Measurements from ENCODE around the gene LRP8. TPM values are rescaled to one million over a fixed set of nuclear protein-coding genes. Genes with fewer than 3 reads are reported as not detected.

The LRP8 gene
- total and polyA plus RNA-seq, 2 experiments from 2014 or later: 2.4 to 2.7 TPM

DNA sequence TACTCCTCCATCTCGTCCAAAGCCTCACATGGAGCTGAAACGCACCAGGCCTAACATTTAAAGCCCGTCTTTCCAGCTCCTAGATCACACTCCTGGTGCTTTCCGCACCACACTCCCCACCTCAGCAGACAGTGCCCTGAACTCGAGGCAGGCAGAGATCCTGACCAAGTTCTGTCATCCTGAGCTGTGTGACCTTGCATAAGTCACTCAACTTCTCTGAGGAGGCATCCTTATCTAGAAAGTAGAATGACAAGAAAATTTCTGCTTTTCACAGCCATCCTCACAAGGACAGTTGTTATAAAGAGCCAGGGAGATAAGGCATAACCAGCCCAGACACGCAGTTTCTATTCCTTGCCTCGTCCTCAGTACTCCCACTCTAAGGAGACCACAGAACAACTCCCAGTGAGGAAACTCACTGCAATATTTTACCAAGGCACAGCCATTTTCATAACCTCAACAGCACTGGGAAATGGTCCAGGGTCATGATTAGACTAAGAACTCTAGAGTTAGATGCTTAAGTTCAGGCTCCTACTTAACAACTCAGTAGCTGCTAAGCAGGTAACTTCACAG, 3.1 kb downstream of the LRP8 start:
- no peak for DNase-seq (ENCODE audit: low spot score)
- no peak overlapping the region for H3K4me2 ChIP-seq
- H3K9me3 ChIP-seq (ENCODE audit: low read depth): no peaks in the 10 kb centered on the region
- no peaks in the 10 kb centered on the region for H4K20me1 ChIP-seq (ENCODE audit: insufficient read depth, poor library complexity, severe bottlenecking)
- H3K9me2 ChIP-seq (replicated peaks; ENCODE audit: insufficient read depth): no peaks in the 10 kb centered on the region
- H3K79me2 ChIP-seq: no peaks in the 10 kb centered on the region
- WGBS (ENCODE audit: low lambda C conversion rate, missing lambda C conversion rate): 95% methylated on average over 7 of the region's 7 CpGs
- H3K27me3 ChIP-seq: peaks cover 5% of the 10 kb centered on the region
- no peak overlapping the region for H3K4me3 ChIP-seq
- no peak for TF ChIP-seq EZH2phosphoT487 (IDR thresholded peaks at IDR 0.05; ENCODE audit: low read depth, severe bottlenecking, unreplicated experiment)
- no peak for TF ChIP-seq EZH2 (IDR thresholded peaks at IDR 0.05; ENCODE audit: borderline replicate concordance)
- TF ChIP-seq, protein P1, sequence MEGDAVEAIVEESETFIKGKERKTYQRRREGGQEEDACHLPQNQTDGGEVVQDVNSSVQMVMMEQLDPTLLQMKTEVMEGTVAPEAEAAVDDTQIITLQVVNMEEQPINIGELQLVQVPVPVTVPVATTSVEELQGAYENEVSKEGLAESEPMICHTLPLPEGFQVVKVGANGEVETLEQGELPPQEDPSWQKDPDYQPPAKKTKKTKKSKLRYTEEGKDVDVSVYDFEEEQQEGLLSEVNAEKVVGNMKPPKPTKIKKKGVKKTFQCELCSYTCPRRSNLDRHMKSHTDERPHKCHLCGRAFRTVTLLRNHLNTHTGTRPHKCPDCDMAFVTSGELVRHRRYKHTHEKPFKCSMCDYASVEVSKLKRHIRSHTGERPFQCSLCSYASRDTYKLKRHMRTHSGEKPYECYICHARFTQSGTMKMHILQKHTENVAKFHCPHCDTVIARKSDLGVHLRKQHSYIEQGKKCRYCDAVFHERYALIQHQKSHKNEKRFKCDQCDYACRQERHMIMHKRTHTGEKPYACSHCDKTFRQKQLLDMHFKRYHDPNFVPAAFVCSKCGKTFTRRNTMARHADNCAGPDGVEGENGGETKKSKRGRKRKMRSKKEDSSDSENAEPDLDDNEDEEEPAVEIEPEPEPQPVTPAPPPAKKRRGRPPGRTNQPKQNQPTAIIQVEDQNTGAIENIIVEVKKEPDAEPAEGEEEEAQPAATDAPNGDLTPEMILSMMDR (IDR thresholded peaks at IDR 0.05; ENCODE audit: poor library complexity): no peak
- no peak overlapping the region for H2AFZ ChIP-seq
- H3K4me1 ChIP-seq (ENCODE audit: insufficient read depth): peaks cover 10% of the 10 kb centered on the region
- H3K36me3 ChIP-seq (replicated peaks; ENCODE audit: insufficient read depth, low read depth): no peaks in the 10 kb centered on the region
- no peak overlapping the region for H3K27ac ChIP-seq

DNA sequence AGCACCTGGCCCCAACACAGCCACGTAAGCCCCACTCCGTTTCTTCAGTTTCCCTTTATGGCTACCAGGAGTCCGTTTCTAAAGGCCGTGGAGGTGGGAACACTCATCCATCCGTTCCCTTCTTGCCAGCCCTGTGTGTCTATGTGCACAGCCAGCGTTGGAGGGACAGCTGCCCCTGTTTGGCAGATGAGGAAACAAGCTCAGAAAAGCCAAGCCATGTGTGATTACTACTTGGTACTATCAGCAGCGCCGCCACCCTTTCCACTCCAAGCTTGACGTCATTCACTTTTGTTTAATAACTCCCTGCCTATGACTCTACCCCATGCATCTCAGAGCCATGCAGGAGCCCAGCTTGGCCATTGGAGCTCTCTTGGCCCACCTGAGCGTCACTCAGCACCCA, 3.5 kb downstream of the LRP8 start:
- 92% methylated on average over 10 of the region's 10 CpGs for WGBS (ENCODE audit: low lambda C conversion rate, missing lambda C conversion rate)

DNA sequence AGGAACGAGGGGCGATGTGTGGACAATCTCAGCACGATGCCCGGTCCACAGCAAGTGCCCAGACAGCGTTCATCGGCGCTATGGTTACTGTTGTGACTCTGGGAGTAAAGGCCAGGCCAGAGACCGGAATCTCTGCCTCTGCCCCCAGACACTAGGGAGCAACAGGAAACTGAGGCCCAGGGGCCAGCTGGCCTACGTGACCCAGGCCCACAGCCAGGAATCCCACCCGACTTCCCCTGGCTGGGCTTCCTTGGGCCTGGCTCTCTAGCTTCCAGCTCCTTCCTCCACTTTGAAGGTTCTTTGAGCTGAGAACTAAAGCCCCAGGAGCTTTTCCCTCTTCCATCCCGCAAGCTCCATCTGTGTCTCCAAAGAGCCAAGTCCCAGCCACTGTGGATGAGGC, 4.6 kb downstream of the LRP8 start:
- no peaks in the 10 kb centered on the region for H4K20me1 ChIP-seq (ENCODE audit: insufficient read depth, poor library complexity, severe bottlenecking)
- H3K9me3 ChIP-seq (ENCODE audit: low read depth): no peaks in the 10 kb centered on the region
- peaks cover 10% of the 10 kb centered on the region for H3K4me1 ChIP-seq (ENCODE audit: insufficient read depth)
- H2AFZ ChIP-seq: no peak overlapping the region
- no peak for DNase-seq (ENCODE audit: low spot score)
- H3K9me2 ChIP-seq (replicated peaks; ENCODE audit: insufficient read depth): no peaks in the 10 kb centered on the region
- no peaks in the 10 kb centered on the region for H3K36me3 ChIP-seq (replicated peaks; ENCODE audit: insufficient read depth, low read depth)
- H3K4me3 ChIP-seq: no peak overlapping the region
- 95% methylated on average over 11 of the region's 11 CpGs for WGBS (ENCODE audit: low lambda C conversion rate, missing lambda C conversion rate)
- TF ChIP-seq EZH2phosphoT487 (IDR thresholded peaks at IDR 0.05; ENCODE audit: low read depth, severe bottlenecking, unreplicated experiment) (no peak), EZH2 (IDR thresholded peaks at IDR 0.05; ENCODE audit: borderline replicate concordance) (no peak)
- TF ChIP-seq, protein P1 (IDR thresholded peaks at IDR 0.05; ENCODE audit: poor library complexity): no peak
- no peaks in the 10 kb centered on the region for H3K79me2 ChIP-seq
- H3K27me3 ChIP-seq: peaks cover 5% of the 10 kb centered on the region
- H3K4me2 ChIP-seq: no peak overlapping the region
- no peak overlapping the region for H3K27ac ChIP-seq

More for the DNA sequence above, 3.5 kb downstream of the LRP8 start:
- no peaks in the 10 kb centered on the region for H4K20me1 ChIP-seq (ENCODE audit: insufficient read depth, poor library complexity, severe bottlenecking)
- peaks cover 5% of the 10 kb centered on the region for H3K27me3 ChIP-seq
- H3K27ac ChIP-seq: no peak overlapping the region
- H3K9me2 ChIP-seq (replicated peaks; ENCODE audit: insufficient read depth): no peaks in the 10 kb centered on the region
- no peak overlapping the region for H2AFZ ChIP-seq
- TF ChIP-seq EZH2phosphoT487 (IDR thresholded peaks at IDR 0.05; ENCODE audit: low read depth, severe bottlenecking, unreplicated experiment): no peak
- TF ChIP-seq, protein P1 (IDR thresholded peaks at IDR 0.05; ENCODE audit: poor library complexity): no peak
- TF ChIP-seq EZH2 (IDR thresholded peaks at IDR 0.05; ENCODE audit: borderline replicate concordance): no peak
- H3K4me2 ChIP-seq: no peak overlapping the region
- no peaks in the 10 kb centered on the region for H3K79me2 ChIP-seq
- no peak overlapping the region for H3K4me3 ChIP-seq
- H3K4me1 ChIP-seq (ENCODE audit: insufficient read depth): peaks cover 10% of the 10 kb centered on the region
- no peak for DNase-seq (ENCODE audit: low spot score)
- H3K36me3 ChIP-seq (replicated peaks; ENCODE audit: insufficient read depth, low read depth): no peaks in the 10 kb centered on the region
- H3K9me3 ChIP-seq (ENCODE audit: low read depth): no peaks in the 10 kb centered on the region

All from hepatocyte (in vitro differentiated cells).